Measurements from ENCODE around the gene ASTN2. TPM values are rescaled to one million over a fixed set of nuclear protein-coding genes. Genes with fewer than 3 reads are reported as not detected.
"Not testable (repeated sequence)": the region's sequence is repeated elsewhere in the genome, so short reads cannot be mapped to it uniquely, and the experiment has no call there.

ASTN2 gene
- total RNA-seq, 5 donors from 2014 or later (not counting 1 experiment from before 2014, with no cell fraction given), result 3.7 to 4.8 (median 4.4) TPM

GRCh38 chr9:116837018-116837989, 577.6 kb downstream of the ASTN2 start:
- POLR2A ChIA-PET, result no interaction called here
- WGBS (ENCODE audit: insufficient coverage), result no CpG with 5 or more reads among the region's 5 CpGs
- no peak overlapping the region for H3K4me3 Mint-ChIP-seq
- no peaks in the 10 kb centered on the region for H3K36me3 Mint-ChIP-seq
- no peaks in the 10 kb centered on the region for H3K9me3 ChIP-seq
- no peak overlapping the region for H3K27ac ChIP-seq (ENCODE audit: low read length)
- H3K4me3 ChIP-seq (ENCODE audit: control insufficient read depth in 1 of 2, extremely low read depth in 1 of 2, low read length in 1 of 2), result no peak overlapping the region
- no peak for DNase-seq
- no peak overlapping the region for H3K27ac Mint-ChIP-seq
- H3K27me3 Mint-ChIP-seq, result peaks cover 8 to 13% of the 10 kb centered on the region in 2 donors
- CTCF ChIA-PET, result no interaction called here
- H3K4me1 ChIP-seq (ENCODE audit: control insufficient read depth in 1 of 2, extremely low read depth in 1 of 2, insufficient read depth in 2 of 2, low read length in 2 of 2), result no peaks in the 10 kb centered on the region
- no peak for ATAC-seq (replicated peaks in 1 of 4)
- no peaks in the 10 kb centered on the region for H3K27me3 ChIP-seq (replicated peaks in 1 of 2; ENCODE audit: control insufficient read depth in 2 of 2, extremely low read depth in 1 of 2, insufficient read depth in 2 of 2, low read length in 1 of 2)
- H3K9me3 Mint-ChIP-seq, result no peaks in the 10 kb centered on the region
- no peaks in the 10 kb centered on the region for H3K4me1 Mint-ChIP-seq
- H3K36me3 ChIP-seq (ENCODE audit: control insufficient read depth in 2 of 2, extremely low read depth in 1 of 2, insufficient read depth in 1 of 2, low read length in 1 of 2), result no peaks in the 10 kb centered on the region

GRCh38 chr9:116830321-116830720, 584.5 kb downstream of the ASTN2 start:
- CTCF ChIA-PET; H3K27me3 ChIP-seq (replicated peaks in 1 of 2; ENCODE audit: control insufficient read depth in 2 of 2, extremely low read depth in 1 of 2, insufficient read depth in 2 of 2, low read length in 1 of 2); ATAC-seq (replicated peaks in 1 of 4); POLR2A ChIA-PET; H3K9me3 Mint-ChIP-seq; H3K4me3 Mint-ChIP-seq; DNase-seq; H3K4me1 Mint-ChIP-seq; H3K4me1 ChIP-seq (ENCODE audit: control insufficient read depth in 1 of 2, extremely low read depth in 1 of 2, insufficient read depth in 2 of 2, low read length in 2 of 2); H3K27ac Mint-ChIP-seq; H3K9me3 ChIP-seq; H3K36me3 Mint-ChIP-seq; H3K27me3 Mint-ChIP-seq; H3K4me3 ChIP-seq (ENCODE audit: control insufficient read depth in 1 of 2, extremely low read depth in 1 of 2, low read length in 1 of 2); H3K36me3 ChIP-seq (ENCODE audit: control insufficient read depth in 2 of 2, extremely low read depth in 1 of 2, insufficient read depth in 1 of 2, low read length in 1 of 2); H3K27ac ChIP-seq (ENCODE audit: low read length): not testable (repeated sequence)
- WGBS (ENCODE audit: insufficient coverage), result no CpG with 5 or more reads among the region's 2 CpGs

GRCh38 chr9:116821633-116822229, 593.1 kb downstream of the ASTN2 start:
- 100% methylated on average over 2 of the region's 6 CpGs for WGBS (ENCODE audit: insufficient coverage)
- no peaks in the 10 kb centered on the region for H3K9me3 Mint-ChIP-seq
- ATAC-seq (replicated peaks in 1 of 4), result no peak
- H3K4me3 Mint-ChIP-seq, result no peak overlapping the region
- H3K36me3 Mint-ChIP-seq, result no peaks in the 10 kb centered on the region
- DNase-seq, result no peak
- H3K27me3 Mint-ChIP-seq, result no peaks in the 10 kb centered on the region
- H3K4me1 Mint-ChIP-seq, result no peaks in the 10 kb centered on the region
- ChIA-PET POLR2A (no interaction called here), CTCF (no interaction called here)
- no peaks in the 10 kb centered on the region for H3K9me3 ChIP-seq
- H3K36me3 ChIP-seq (ENCODE audit: control insufficient read depth in 2 of 2, extremely low read depth in 1 of 2, insufficient read depth in 1 of 2, low read length in 1 of 2), result no peaks in the 10 kb centered on the region
- no peak overlapping the region for H3K27ac ChIP-seq (ENCODE audit: low read length)
- H3K4me1 ChIP-seq (ENCODE audit: control insufficient read depth in 1 of 2, extremely low read depth in 1 of 2, insufficient read depth in 2 of 2, low read length in 2 of 2), result no peaks in the 10 kb centered on the region
- no peaks in the 10 kb centered on the region for H3K27me3 ChIP-seq (replicated peaks in 1 of 2; ENCODE audit: control insufficient read depth in 2 of 2, extremely low read depth in 1 of 2, insufficient read depth in 2 of 2, low read length in 1 of 2)
- H3K27ac Mint-ChIP-seq, result no peak overlapping the region
- no peak overlapping the region for H3K4me3 ChIP-seq (ENCODE audit: control insufficient read depth in 1 of 2, extremely low read depth in 1 of 2, low read length in 1 of 2)

- Histone ChIP-seq H3K4me3 (ENCODE audit: control insufficient read depth in 1 of 2, extremely low read depth in 1 of 2, low read length in 1 of 2) (no peak overlapping the region), H3K9me3 (no peaks in the 10 kb centered on the region), H3K27ac (ENCODE audit: low read length) (no peak overlapping the region), H3K4me1 (ENCODE audit: control insufficient read depth in 1 of 2, extremely low read depth in 1 of 2, insufficient read depth in 2 of 2, low read length in 2 of 2) (no peaks in the 10 kb centered on the region), H3K36me3 (ENCODE audit: control insufficient read depth in 2 of 2, extremely low read depth in 1 of 2, insufficient read depth in 1 of 2, low read length in 1 of 2) (no peaks in the 10 kb centered on the region), H3K27me3 (replicated peaks in 1 of 2; ENCODE audit: control insufficient read depth in 2 of 2, extremely low read depth in 1 of 2, insufficient read depth in 2 of 2, low read length in 1 of 2) (no peaks in the 10 kb centered on the region)
- no peak for ATAC-seq (replicated peaks in 1 of 4)
- WGBS (ENCODE audit: insufficient coverage), result no CpG with 5 or more reads among the region's 1 CpG
- no peaks in the 10 kb centered on the region for H3K9me3 Mint-ChIP-seq
- H3K4me1 Mint-ChIP-seq, result no peaks in the 10 kb centered on the region
- H3K27me3 Mint-ChIP-seq, result peaks cover 0 to 4% of the 10 kb centered on the region in 2 donors
- H3K27ac Mint-ChIP-seq, result no peak overlapping the region
- POLR2A ChIA-PET, result no interaction called here
- no peaks in the 10 kb centered on the region for H3K36me3 Mint-ChIP-seq
- H3K4me3 Mint-ChIP-seq, result no peak overlapping the region
- DNase-seq, result no peak
- CTCF ChIA-PET, result no interaction called here
Measured at GRCh38 chr9:116819116-116819515, 595.7 kb downstream of the ASTN2 start.

- Mint-ChIP-seq H3K27me3 (peaks cover 0 to 4% of the 10 kb centered on the region in 2 donors), H3K36me3 (no peaks in the 10 kb centered on the region), H3K27ac (no peak overlapping the region), H3K4me1 (no peaks in the 10 kb centered on the region), H3K9me3 (no peaks in the 10 kb centered on the region), H3K4me3 (no peak overlapping the region)
- no peaks in the 10 kb centered on the region for H3K9me3 ChIP-seq
- WGBS (ENCODE audit: insufficient coverage), result no CpG with 5 or more reads among the region's 1 CpG
- H3K27me3 ChIP-seq (replicated peaks in 1 of 2; ENCODE audit: control insufficient read depth in 2 of 2, extremely low read depth in 1 of 2, insufficient read depth in 2 of 2, low read length in 1 of 2), result no peaks in the 10 kb centered on the region
- ATAC-seq (replicated peaks in 1 of 4) (no peak), DNase-seq (no peak)
- H3K4me1 ChIP-seq (ENCODE audit: control insufficient read depth in 1 of 2, extremely low read depth in 1 of 2, insufficient read depth in 2 of 2, low read length in 2 of 2), result no peaks in the 10 kb centered on the region
- no peak overlapping the region for H3K27ac ChIP-seq (ENCODE audit: low read length)
- H3K36me3 ChIP-seq (ENCODE audit: control insufficient read depth in 2 of 2, extremely low read depth in 1 of 2, insufficient read depth in 1 of 2, low read length in 1 of 2), result no peaks in the 10 kb centered on the region
- no peak overlapping the region for H3K4me3 ChIP-seq (ENCODE audit: control insufficient read depth in 1 of 2, extremely low read depth in 1 of 2, low read length in 1 of 2)
- ChIA-PET CTCF (no interaction called here), POLR2A (no interaction called here)
Measured at GRCh38 chr9:116817762-116818161, 597.1 kb downstream of the ASTN2 start.

- Mint-ChIP-seq H3K27ac (no peak overlapping the region), H3K36me3 (no peaks in the 10 kb centered on the region), H3K27me3 (peaks cover 7 to 11% of the 10 kb centered on the region in 2 donors), H3K4me1 (no peaks in the 10 kb centered on the region), H3K4me3 (no peak overlapping the region), H3K9me3 (peaks cover 0 to 4% (median 0%) of the 10 kb centered on the region in 3 donors)
- ATAC-seq (replicated peaks in 1 of 4) (no peak), DNase-seq (no peak)
- H3K4me1 ChIP-seq (ENCODE audit: control insufficient read depth in 1 of 2, extremely low read depth in 1 of 2, insufficient read depth in 2 of 2, low read length in 2 of 2), result no peaks in the 10 kb centered on the region
- no peaks in the 10 kb centered on the region for H3K27me3 ChIP-seq (replicated peaks in 1 of 2; ENCODE audit: control insufficient read depth in 2 of 2, extremely low read depth in 1 of 2, insufficient read depth in 2 of 2, low read length in 1 of 2)
- H3K27ac ChIP-seq (ENCODE audit: low read length), result no peak overlapping the region
- ChIA-PET CTCF (no interaction called here), POLR2A (no interaction called here)
- no peak overlapping the region for H3K4me3 ChIP-seq (ENCODE audit: control insufficient read depth in 1 of 2, extremely low read depth in 1 of 2, low read length in 1 of 2)
- WGBS (ENCODE audit: insufficient coverage), result no CpG with 5 or more reads among the region's 2 CpGs
- no peaks in the 10 kb centered on the region for H3K9me3 ChIP-seq
- no peaks in the 10 kb centered on the region for H3K36me3 ChIP-seq (ENCODE audit: control insufficient read depth in 2 of 2, extremely low read depth in 1 of 2, insufficient read depth in 1 of 2, low read length in 1 of 2)
Measured at GRCh38 chr9:116816484-116816883, 598.4 kb downstream of the ASTN2 start.
